ENCODE data around the gene NKAIN1. TPM values are rescaled to one million over a fixed set of nuclear protein-coding genes. Genes with fewer than 3 reads are reported as not detected.

The NKAIN1 gene
- total RNA-seq, 1 experiment from 2014 or later, result 1.4 TPM

- H3K4me1 ChIP-seq (ENCODE audit: insufficient read depth, low read length, poor library complexity, severe bottlenecking), result no peaks in the 10 kb centered on the region
- peaks cover 55% of the 10 kb centered on the region for H3K27me3 ChIP-seq (replicated peaks; ENCODE audit: insufficient read depth, low read depth, low read length, poor library complexity)
- CTCF ChIA-PET, result no interaction called here
- DNase-seq (ENCODE audit: low spot score), result no peak
- H3K36me3 ChIP-seq (ENCODE audit: insufficient read depth, low read length, poor library complexity, severe bottlenecking), result no peaks in the 10 kb centered on the region
- H3K9me3 ChIP-seq (ENCODE audit: low read depth, low read length, poor library complexity, severe bottlenecking), result no peaks in the 10 kb centered on the region
- POLR2A ChIA-PET (ENCODE audit: low non-redundant PET), result no interaction called here
- TF ChIP-seq EZH2 (IDR thresholded peaks at IDR 0.05; ENCODE audit: borderline replicate concordance, low read depth, low read length, poor library complexity, severe bottlenecking) (no peak), CTCF (conservative IDR thresholded peaks at IDR 0.05; ENCODE audit: low read depth, low read length) (no peak)
- H3K27ac ChIP-seq (ENCODE audit: low read depth, low read length, poor library complexity, severe bottlenecking), result no peak overlapping the region
- peak overlapping the region; percentile 38 for H3K4me3 ChIP-seq (ENCODE audit: low read depth, low read length, poor library complexity, severe bottlenecking)
- intact Hi-C loops (cut with micrococcal nuclease; ENCODE audit: unreplicated experiment), result no loop called here
- BruUV-seq (replicated peaks), result no TSS peak
Measured at GRCh38 chr1:31238612-31238985, 1.1 kb downstream of the NKAIN1 start.

- H3K9me3 ChIP-seq (ENCODE audit: low read depth, low read length, poor library complexity, severe bottlenecking), result no peaks in the 10 kb centered on the region
- ChIA-PET CTCF (no interaction called here), POLR2A (ENCODE audit: low non-redundant PET) (no interaction called here)
- peaks cover 40% of the 10 kb centered on the region for H3K27me3 ChIP-seq (replicated peaks; ENCODE audit: insufficient read depth, low read depth, low read length, poor library complexity)
- no peak for TF ChIP-seq EZH2 (IDR thresholded peaks at IDR 0.05; ENCODE audit: borderline replicate concordance, low read depth, low read length, poor library complexity, severe bottlenecking)
- no peaks in the 10 kb centered on the region for H3K36me3 ChIP-seq (ENCODE audit: insufficient read depth, low read length, poor library complexity, severe bottlenecking)
- DNase-seq (ENCODE audit: low spot score), result no peak
- H3K4me3 ChIP-seq (ENCODE audit: low read depth, low read length, poor library complexity, severe bottlenecking), result no peak overlapping the region
- intact Hi-C loops (cut with micrococcal nuclease; ENCODE audit: unreplicated experiment), result no loop called here
- BruUV-seq (replicated peaks), result no TSS peak
- no peaks in the 10 kb centered on the region for H3K4me1 ChIP-seq (ENCODE audit: insufficient read depth, low read length, poor library complexity, severe bottlenecking)
- no peak overlapping the region for H3K27ac ChIP-seq (ENCODE audit: low read depth, low read length, poor library complexity, severe bottlenecking)
Measured at GRCh38 chr1:31234870-31235269, 4.8 kb downstream of the NKAIN1 start.

GRCh38 chr1:31234123-31234708, 5.5 kb downstream of the NKAIN1 start:
- H3K9me3 ChIP-seq (ENCODE audit: low read depth, low read length, poor library complexity, severe bottlenecking), result no peaks in the 10 kb centered on the region
- intact Hi-C loops (cut with micrococcal nuclease; ENCODE audit: unreplicated experiment), result no loop called here
- ChIA-PET CTCF (no interaction called here), POLR2A (ENCODE audit: low non-redundant PET) (no interaction called here)
- TF ChIP-seq CTCF (conservative IDR thresholded peaks at IDR 0.05; ENCODE audit: low read depth, low read length) (no peak), EZH2 (IDR thresholded peaks at IDR 0.05; ENCODE audit: borderline replicate concordance, low read depth, low read length, poor library complexity, severe bottlenecking) (no peak)
- H3K4me1 ChIP-seq (ENCODE audit: insufficient read depth, low read length, poor library complexity, severe bottlenecking), result no peaks in the 10 kb centered on the region
- DNase-seq (ENCODE audit: low spot score), result no peak
- no peaks in the 10 kb centered on the region for H3K36me3 ChIP-seq (ENCODE audit: insufficient read depth, low read length, poor library complexity, severe bottlenecking)
- H3K4me3 ChIP-seq (ENCODE audit: low read depth, low read length, poor library complexity, severe bottlenecking), result no peak overlapping the region
- BruUV-seq (replicated peaks), result no TSS peak
- peaks cover 36% of the 10 kb centered on the region for H3K27me3 ChIP-seq (replicated peaks; ENCODE audit: insufficient read depth, low read depth, low read length, poor library complexity)
- no peak overlapping the region for H3K27ac ChIP-seq (ENCODE audit: low read depth, low read length, poor library complexity, severe bottlenecking)

- H3K4me3 ChIP-seq (ENCODE audit: low read depth, low read length, poor library complexity, severe bottlenecking), result no peak overlapping the region
- no peaks in the 10 kb centered on the region for H3K9me3 ChIP-seq (ENCODE audit: low read depth, low read length, poor library complexity, severe bottlenecking)
- no peaks in the 10 kb centered on the region for H3K4me1 ChIP-seq (ENCODE audit: insufficient read depth, low read length, poor library complexity, severe bottlenecking)
- BruUV-seq (replicated peaks), result no TSS peak
- CTCF ChIA-PET, result no interaction called here
- H3K27me3 ChIP-seq (replicated peaks; ENCODE audit: insufficient read depth, low read depth, low read length, poor library complexity), result peaks cover 21% of the 10 kb centered on the region
- no peaks in the 10 kb centered on the region for H3K36me3 ChIP-seq (ENCODE audit: insufficient read depth, low read length, poor library complexity, severe bottlenecking)
- DNase-seq (ENCODE audit: low spot score), result no peak
- POLR2A ChIA-PET (ENCODE audit: low non-redundant PET), result interaction anchor here (0.7 kb wide), 1 partner anchor 961 kb away, joined by 4 read pairs; no protein-coding TSS in a partner anchor
- TF ChIP-seq EZH2 (IDR thresholded peaks at IDR 0.05; ENCODE audit: borderline replicate concordance, low read depth, low read length, poor library complexity, severe bottlenecking) (no peak), CTCF (conservative IDR thresholded peaks at IDR 0.05; ENCODE audit: low read depth, low read length) (no peak)
- no peak overlapping the region for H3K27ac ChIP-seq (ENCODE audit: low read depth, low read length, poor library complexity, severe bottlenecking)
- intact Hi-C loops (cut with micrococcal nuclease; ENCODE audit: unreplicated experiment), result no loop called here
Measured at GRCh38 chr1:31232689-31233088, 7.0 kb downstream of the NKAIN1 start.

Data from A673 (cell line).